ENCODE measurements around the gene GNG14.
"Not testable (repeated sequence)": the region's sequence is repeated elsewhere in the genome, so short reads cannot be mapped to it uniquely, and the experiment has no call there.

GNG14 gene

DNA sequence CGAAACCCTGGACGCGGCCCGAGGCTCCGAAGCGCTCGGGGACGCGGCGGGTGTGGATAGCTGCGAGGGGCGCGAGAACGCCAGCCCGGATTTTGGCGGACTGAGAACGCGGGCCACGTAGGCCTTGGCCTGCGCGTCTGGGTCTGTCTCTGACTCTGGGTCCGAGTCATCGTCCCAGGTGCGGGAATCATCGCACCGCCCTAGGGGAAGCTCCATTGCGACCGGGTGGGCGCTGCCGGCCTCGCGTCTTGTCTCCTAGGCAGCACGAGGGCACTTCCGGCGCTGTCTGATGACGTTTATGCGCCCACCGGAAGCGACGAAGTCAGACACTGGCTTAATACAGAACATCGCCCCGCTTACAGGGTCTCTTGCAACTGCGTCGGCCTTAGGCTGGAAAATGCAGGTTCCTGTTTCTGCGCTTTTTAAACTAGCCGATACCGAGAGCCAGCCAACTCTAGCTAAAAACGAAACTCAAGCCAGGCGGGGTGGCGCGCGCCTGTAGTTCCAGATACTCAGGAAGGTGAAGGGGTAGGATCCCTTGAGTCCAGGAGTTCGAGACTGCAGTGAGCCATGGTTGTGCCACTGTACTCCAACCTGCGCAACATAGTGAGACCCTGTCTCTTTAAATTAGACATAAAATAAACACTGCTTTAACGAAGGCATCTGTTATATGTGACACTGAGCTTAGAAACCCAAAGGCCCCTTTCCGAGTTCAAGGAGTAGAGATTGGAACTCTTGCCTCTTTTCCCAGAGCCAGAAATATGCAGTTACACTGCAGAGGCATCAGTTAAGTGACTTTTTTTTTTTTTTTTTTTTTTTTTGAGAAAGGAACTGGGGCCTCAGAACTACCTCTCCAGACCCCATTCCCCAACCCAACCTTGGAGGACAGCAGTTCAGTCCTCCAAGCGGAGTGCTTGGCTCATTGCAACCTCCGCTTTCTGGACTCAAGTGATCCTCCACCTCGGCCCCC lies 8.9 kb downstream of the GNG14 start, which contains the start of gene FBXW9:
TSS of gene FBXW9 (minus strand) at position 266 of the 970 bp plus-strand sequence. CDS start at position 216, 50 bp downstream.
- peak; percentile 96 for DNase-seq

DNA sequence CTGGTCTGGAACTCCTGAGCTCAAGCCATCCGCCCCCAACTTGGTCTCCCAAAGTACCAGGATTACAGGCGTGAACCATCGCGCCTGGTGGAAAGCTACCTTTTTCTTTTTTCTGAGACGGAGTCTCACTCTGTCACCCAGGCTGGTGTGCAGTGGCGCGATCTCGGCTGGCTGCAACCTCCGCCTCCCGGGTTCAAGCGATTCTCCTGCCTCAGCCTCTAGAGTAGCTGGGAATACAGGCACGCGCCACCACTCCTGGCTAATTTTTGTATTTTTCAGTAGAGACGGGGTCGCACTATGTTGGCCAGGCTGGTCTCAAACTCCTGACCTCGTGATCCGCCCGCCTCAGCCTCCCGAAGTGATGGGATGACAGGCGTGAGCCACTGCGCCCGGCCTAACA lies 9.6 kb downstream of the GNG14 start:
- not testable (repeated sequence) for DNase-seq

DNA sequence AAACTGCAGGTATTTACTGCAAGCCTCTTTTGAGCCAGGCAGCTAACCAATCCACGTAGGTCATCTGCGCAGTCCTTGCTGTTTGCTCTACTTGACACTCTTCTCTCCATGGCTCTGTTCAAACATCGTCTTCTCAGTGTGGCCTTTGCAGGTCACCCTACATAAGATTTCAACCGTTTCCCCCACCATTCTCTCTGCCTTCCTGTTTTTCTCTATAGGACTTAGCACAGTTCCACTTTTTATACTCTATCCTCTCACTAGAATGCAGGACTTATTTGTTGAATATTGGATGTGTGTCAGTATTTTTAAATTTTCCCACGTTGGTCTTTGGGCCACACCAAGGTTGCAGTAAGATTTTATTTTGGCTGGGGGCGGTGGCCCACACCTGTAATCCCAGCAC lies 10.3 kb downstream of the GNG14 start:
- no peak for DNase-seq

DNA sequence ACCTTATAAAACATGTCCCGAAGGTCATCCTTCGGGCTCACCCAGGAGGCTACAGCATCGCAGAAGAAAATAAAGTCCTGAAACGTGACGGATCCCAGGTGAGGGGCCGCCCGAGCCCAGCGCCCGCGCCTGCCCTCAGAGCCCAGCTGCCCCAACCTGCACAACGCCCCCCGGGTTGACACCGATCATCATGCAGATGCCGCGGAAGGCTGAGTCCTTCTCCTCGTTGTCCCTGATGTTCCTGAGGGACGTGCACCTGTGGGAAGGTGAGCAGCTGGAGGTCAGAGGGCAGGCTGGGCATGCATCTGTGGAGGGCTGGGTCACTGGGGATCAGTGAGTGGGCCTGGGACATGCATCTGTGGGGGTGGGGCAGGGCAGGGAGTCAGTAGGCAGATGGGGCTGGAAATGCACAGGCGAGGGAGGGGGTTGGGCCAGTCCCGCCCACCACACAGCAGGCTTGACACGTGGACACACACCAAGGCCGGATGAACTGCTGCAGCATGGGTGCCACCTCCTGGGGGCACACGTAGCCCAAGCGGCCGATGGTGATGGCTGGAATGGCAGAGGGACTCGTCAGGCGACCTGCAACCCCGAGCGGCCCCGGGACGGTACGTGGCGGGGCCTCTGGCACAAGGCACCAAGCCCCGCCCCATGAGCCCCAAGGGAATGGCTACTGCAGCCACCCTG lies 13.9 kb downstream of the GNG14 start:
- DNase-seq: no peak

DNA sequence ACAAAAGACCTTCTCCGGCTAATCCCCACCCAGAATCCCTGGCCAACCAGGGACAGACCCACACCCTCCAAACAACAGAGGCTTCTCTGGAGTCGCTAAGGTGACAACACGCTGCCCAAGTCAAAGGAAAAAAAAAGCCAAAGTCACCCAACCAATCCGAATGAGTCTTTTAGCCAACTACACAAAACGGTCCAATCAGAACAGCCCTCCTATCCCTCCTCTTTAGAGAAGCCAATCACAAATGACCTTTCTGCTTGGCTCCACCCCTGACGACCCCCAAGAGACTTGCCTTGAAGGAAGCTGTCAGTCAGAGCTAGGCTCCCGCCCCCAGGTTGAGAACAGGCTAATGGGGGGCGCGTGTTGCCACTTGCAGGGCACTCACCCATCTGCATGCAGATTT lies 15.2 kb downstream of the GNG14 start:
- DNase-seq: peak; percentile 44

DNA sequence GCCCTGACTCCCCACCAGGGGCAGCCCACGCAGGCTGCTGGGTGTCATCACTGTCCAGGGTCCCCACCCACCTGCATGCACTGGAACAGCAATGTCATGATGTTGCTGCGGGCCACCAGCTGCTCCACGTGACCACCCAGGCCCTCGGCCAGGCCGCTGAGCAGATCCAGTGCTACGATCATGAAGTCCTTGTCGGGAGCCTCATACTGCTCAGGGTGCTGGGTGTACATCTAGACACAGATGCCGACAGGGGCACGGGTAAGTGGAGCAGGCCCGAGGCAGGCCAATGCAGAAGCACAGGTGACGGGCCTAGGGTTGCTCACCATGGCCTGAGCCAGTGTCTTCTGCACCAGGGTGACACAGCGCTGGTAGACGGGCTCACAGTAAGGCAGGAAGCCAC lies 17.4 kb downstream of the GNG14 start:
- no peak for DNase-seq

DNA sequence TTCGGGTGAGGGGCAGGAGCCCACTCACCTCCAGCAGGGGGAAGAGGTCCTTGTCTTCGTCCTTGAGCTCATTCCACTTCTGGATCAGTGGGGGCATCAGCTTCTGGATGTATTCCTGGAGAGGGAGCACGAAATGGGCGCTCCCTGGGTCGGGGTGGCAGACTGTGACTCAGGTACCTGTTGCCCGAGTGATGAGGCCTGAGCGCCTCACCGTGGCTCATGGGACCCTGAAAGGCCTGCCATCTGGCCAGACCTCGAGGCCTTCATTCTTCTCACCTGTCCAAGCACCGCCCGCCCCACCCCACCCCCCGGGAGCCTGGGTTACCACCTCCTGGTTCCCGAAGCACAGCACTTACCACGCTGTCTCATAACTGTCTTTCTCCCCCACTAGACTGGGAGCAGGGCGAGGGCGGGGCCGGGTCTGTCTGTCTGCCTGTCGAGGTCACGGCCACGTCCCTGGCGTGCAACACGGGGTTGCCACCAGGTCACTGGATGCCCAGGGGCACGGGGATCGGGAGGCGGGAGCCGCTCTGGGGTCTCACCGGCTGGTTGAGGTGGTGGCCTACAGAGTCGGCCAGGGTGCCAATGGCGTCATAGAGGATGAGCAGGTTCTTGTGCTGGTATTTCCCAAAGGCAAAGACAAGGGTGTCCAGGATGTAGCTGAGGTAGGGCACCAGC lies 18.0 kb downstream of the GNG14 start:
- no peak for DNase-seq

DNA sequence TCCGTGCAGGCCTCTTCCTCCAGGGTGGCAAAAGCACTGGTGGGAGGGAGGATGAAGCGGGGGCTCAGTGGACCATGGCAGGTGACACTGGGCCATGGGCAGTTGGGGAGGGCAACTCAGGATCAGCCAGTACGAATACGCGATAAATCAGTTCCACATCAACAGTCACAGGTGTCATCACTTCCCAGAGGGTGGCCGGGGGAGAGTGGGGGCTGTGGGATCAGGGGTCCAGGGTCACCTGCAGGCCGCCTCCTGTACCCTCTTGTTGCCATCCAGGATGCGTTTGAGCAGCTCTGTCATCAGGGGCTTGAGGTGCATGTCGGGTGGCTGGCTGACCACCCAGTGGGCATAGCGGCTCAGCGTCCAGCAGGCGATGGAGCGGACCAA lies 18.5 kb downstream of the GNG14 start:
- DNase-seq: no peak

DNA sequence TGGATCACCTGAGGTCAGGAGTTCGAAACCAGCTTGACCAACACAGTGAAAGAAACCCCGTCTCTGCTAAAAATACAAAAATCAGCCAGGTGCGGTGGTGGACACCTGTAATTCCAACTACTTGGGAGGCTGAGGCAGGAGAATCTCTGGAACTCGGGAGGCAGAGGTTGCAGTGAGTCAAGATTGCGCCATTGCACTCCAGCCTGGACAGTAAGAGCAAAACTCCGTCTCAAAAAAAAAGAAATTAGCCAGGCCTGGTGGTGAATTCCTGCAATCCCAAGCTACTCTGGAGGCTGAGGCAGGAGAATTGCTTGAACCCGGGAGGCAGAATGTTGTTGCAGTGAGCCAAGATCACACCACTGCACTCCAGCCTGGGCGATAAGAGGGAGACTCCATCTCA lies 20.8 kb downstream of the GNG14 start:
- DNase-seq: no peak

DNA sequence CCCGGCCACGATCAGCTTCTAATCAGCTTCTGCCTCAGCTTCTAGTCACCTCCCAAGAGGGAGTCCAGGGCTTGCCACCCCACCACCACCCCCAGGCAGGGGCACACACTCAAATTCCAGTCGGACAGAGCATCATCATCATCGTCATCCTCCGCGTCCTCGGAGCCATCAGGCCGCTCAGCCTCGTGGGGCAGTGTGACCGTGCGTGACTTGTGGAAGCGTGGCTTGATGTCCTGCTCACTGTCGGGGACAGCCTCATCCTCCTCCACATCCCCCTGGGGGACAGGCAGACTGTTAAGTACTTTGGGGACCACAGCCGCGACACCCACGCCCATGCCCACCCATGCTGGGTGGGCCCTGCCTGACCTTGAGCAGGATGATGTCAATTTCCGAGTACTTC lies 23.4 kb downstream of the GNG14 start:
- DNase-seq: no peak

DNA sequence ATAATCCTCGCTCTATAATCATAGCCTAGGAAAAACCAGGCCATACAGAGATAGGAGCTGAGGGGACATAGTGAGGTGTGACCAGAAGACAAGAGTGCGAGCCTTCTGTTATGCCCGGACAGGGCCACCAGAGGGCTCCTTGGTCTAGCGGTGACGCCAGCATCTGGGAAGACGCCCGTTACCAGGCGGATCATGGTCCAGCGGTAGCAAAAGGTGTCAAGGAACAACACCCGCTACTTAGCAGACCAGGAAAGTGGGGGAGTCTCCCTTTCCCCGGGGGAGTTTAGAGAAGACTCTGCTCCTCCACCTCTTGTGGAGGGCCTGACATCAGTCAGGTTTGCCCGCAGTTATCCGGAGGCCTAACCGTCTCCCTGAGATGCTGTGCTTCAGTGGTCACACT lies 24.3 kb downstream of the GNG14 start:
- DNase-seq: not testable (repeated sequence)

DNA sequence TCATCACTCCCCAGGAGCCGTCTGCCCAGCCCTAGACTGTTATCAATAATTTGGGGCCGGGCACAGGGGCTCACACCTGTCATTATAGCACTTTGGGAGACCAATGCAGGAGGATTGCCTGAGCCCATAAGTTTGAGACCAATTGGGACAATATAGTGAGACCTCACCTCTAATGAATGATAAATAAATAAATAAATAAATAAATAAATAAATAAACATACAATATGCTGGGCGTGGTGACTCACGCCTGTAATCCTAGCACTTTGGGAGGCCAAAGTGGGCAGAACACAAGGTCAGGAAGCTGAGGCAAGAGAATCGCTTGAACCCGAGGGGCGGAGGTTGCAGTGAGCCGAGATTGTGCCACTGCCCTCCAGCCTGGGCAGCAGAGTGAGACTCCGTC lies 25.5 kb downstream of the GNG14 start:
- DNase-seq: not testable (repeated sequence)

DNA sequence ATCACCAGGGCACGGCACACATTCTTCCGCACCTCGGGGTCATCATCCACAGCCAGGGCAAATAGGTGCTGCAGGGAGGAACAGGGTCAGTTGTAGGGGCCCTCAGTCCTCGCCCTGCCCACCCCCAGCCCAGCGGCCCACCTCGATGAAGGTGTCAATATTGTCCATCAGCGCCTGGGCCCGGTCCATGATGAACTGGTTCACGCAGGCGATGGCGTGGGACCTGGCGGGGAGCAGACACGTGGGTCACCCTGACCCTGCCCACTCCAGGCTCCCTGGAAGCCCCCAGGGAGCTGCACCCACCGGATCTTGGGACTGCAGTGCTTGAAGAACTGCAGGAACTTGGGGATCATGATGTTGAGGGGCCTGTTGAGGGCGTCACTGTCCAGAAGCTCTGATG lies 27.3 kb downstream of the GNG14 start:
- no peak for DNase-seq

DNA sequence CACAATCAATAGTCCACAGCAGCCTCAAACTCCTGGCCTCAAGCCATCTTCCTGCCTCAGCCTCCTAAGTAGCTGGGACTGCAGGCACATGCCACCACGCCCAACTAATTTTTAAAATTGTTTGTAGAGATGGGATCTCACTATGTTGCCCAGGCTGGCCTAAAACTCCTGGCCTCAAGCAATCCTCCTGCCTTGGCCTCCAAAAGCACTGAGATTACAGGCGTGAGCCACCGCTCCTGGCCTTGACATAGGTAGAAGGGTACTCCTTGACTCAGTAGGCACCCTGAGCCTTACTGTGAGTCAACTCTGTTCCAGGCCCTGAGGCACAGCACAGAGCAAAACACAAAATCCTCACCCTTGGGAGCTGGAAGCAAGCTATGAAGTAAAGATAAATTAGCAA lies 28.1 kb downstream of the GNG14 start:
- no peak for DNase-seq

DNA sequence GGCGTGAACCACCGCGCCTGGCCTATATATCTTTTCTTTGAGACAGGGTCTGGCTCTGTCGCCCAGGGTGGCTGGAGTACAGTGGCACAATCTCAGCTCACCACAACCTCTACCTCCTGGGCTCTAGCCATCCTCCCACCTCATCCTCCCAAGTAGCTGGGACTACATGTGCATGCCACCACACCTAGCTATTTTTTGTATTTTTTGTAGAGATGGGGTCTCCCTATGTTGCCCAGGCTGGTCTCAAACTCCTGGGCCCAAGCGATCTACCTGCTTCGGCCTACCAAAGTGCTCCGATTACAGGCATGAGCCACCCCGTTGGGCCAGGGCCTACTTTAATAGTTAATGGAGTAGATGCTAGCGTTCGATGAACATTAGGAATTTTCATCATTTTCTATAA lies 32.5 kb downstream of the GNG14 start:
- DNase-seq: no peak

DNA sequence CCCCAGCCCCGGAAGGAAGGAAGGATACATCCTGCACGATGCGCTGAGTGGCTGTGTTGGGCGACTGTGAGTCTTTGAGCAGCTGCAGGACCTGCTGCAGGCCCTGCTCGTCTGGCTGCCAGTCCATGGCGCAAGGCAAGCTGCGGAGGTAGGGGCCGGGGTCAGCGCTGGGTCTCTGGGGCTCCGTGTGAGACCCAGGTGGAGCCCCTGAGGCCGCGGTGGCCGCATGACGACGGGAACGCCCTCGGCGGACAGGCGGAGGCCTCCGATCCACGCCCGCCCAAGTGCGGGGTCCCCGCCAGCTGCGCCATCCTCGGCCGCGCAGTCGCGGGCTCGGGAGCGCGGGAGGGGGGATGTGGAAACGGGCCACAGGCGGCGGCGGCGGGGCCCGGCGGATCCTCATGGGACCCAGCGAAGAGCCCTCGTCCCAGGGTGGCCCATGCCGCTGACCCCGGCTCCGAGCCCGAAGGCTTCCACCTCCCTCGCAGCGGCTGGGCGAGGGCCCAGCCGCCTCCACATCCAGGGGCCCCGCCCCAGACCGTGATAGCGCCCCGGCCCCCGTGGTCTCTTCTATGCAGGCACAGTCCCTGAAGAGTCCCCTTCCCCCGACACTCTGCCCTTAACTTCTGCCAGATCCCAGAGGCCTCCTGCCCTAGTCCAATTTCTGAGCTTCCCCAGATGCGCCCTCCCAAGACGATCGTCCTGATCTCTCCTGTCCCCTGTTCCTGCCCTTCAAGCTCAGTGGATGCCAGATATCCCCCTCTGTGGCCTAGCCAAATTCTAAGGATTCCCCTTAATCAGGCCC lies 33.3 kb downstream of the GNG14 start:
- DNase-seq: peak; percentile 44

DNA sequence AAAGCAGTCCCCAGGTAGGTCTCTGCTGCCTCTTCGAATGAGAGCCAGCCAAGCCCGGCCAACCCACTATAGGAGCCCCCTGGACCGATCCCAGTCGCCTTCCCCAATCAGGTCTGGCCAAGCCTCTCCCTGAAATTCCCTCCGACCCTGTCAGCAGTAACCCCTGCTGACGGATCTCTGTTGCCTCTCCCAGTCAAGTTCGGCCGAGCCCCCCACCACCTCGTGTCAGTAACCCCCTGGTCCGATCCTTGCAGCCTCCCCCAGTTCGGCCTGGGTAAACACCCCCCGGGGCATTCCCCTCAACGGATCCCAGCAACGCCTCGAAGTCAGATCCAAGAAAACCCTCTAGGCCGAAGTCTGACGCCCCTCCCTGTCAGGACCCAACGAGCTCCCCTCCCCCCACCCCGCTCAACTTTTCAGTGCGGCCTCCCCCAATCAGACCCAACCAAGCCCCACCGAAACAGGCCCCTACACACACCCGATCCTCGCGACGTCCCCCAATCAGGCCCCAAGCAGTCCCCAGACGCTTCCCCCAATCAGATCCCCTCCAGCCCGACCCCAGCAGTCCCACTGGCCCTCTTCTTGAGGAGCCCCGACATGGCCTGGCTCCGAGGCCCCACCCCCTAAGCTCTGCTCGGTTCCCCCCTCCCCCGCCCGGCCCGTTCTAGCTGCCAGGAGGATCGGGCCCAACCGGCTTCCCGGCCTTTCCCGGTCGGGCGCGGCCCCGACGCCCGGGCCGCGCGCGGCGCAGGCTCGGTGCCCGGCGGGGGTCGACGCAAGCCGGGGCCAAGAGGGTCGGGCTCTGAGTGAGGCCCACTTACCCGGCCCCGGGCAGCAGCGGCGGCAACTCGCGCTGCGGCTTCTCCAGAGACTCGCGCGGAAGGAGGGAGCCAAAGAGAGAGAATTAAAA lies 34.1 kb downstream of the GNG14 start:
- DNase-seq: peak; percentile 63

DNA sequence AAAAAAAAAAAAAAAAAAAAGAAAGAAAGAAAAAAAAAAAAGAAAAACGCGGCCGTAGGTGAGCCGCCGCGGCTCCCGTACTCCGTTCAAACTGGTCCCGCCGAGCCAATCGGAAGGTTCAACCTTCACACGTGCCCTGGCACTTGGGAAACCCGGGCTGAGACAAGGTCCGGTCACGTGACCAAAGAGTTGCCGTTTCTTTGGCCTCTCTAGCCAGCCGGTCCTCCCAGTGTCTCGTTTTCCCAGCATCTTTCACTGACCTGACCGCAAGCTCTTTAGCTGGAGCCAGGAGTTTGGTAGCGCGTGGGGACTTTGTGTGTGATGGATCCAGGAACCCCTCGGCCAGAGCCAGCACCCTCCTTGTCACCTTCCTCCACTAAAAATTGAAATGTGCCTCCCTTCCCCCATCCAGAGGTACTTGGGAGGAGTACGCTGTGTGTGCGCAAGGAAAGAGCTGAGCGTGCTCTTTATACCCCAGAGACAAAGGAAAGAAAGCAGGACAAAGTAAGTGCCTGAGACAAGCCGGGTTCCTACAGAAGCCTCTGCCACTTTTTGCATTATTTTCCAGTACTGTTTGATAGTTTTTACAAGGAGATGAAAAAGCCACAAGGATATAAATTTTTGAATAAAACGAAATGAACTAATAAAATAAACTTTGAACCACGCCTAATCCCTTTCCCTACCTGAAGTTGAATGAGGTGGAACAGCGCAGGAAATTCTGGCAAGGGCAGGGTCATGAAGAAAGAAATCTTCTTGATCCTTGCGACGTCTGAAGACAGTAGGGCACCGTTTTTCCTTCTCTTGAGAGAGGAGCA lies 35.0 kb downstream of the GNG14 start:
- DNase-seq: peak; percentile 97

DNA sequence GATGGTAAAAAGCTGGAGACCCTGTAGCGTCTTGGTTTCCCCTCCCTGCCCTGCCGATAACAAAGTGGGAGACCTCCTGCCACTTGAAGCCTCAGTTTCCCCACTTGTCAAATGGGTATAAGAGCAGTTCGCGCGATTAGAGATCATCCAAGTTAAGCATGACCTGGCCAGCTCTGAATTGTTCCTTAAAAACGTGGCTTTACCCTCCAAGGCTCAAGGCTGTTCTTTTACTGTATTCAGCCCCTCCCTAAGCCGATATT lies 35.5 kb downstream of the GNG14 start:
- DNase-seq: peak; percentile 28

DNA sequence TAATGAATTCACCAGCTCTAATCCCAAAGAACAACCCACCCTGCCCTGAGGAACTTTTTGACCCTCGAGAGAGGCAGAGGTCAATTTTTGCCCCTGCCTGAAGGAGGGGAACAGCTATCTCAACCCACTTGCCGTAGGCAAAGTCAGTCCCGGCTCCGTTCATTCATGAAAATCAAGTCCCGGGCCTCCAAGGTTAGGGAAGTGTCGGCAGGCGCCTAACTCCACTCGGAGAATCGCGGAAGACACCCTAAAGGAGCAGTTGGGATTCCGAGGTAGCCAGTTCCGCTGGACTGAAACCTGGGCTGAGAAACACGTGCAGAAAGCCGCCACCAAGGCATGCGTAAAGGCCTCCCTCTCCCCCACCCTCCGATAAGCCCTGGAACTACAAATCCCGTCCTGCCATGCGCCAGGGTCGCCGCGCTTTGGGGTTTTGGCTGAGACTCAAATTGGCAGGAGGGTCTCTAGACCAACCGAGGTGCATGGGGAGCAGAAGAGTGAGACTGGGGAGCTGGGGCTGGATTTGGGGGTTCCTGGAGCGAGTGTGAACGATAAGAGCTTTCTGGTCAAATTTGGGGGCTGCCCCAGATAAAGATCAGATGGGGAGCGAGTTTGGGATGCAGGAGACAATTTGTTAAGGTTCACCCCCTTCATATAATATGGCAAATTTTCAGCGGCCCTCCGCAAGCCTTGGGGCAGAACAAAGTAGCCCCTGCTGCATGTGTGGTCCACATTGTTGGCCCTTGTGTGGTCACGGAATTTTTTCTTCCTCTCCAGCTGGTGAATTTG lies 36.0 kb downstream of the GNG14 start, which contains the start of gene TNPO2:
TSS of gene TNPO2 (minus strand) at position 292 of the 786 bp plus-strand sequence. CDS start 2,955 bp downstream, outside the sequence.
- DNase-seq: peak; percentile 89
